OCI-LY7 (cell line): Measurements from ENCODE around the gene MAGI1. TPM values are rescaled to one million over a fixed set of nuclear protein-coding genes. Genes with fewer than 3 reads are reported as not detected.
"Not testable (repeated sequence)": the region's sequence is repeated elsewhere in the genome, so short reads cannot be mapped to it uniquely, and the experiment has no call there.

Experiments used
- BruUV-seq: library from RNA; stranded (reverse); fragments of 400-500 nt; replicated peaks from 2 replicates; lab custom pipeline; 2021; lab: Mats Ljungman, UMichigan
- CTCF ChIA-PET: fragments of 300-600 bp; sonication (Branson Sonifier 250); formaldehyde crosslinking; loops from one replicate; lab custom pipeline; 2022; ENCODE audit warnings: antibody characterized with exemption; ENCODE audit not compliant: unreplicated experiment; lab: Charles Lee
- POLR2A ChIA-PET: fragments of 300-600 bp; sonication (Branson Sonifier 250); formaldehyde crosslinking; loops from one replicate; lab custom pipeline; 2022; ENCODE audit warnings: antibody characterized with exemption; lab: Charles Lee
- DNase-seq: peaks from one replicate; pipeline ENCODE4 v3.0.0-alpha.2; 2015; ENCODE audit warnings: low spot score
- H2AFZ ChIP-seq: fragments of 200-600 bp; sonication (generic), shearing (Covaris generic); 2 replicates; pipeline ENCODE4 v1.6.1; 2014; ENCODE audit warnings: mild to moderate bottlenecking, antibody characterized with exemption, low read length, moderate library complexity
- H3K27ac ChIP-seq: fragments of 200-600 bp; sonication (generic); 2 replicates; pipeline ENCODE4 v1.5.1; 2014; ENCODE audit warnings: mixed run types, low read depth, mild to moderate bottlenecking, moderate library complexity, low read length, inconsistent platforms; ENCODE audit not compliant: poor library complexity, severe bottlenecking
- H3K36me3 ChIP-seq: fragments of 200-600 bp; sonication (generic); 2 replicates; pipeline ENCODE4 v1.6.1; 2014; ENCODE audit warnings: mild to moderate bottlenecking, antibody characterized with exemption, low read length, moderate library complexity, mixed read lengths; ENCODE audit not compliant: insufficient read depth
- H3K4me1 ChIP-seq: fragments of 200-600 bp; sonication (generic); 2 replicates; pipeline ENCODE4 v1.5.1; 2014; ENCODE audit warnings: mild to moderate bottlenecking, low read length; ENCODE audit not compliant: insufficient read depth, poor library complexity, severe bottlenecking
- H3K4me2 ChIP-seq: fragments of 200-600 bp; sonication (generic); 2 replicates; pipeline ENCODE4 v1.6.1; 2014; ENCODE audit warnings: mild to moderate bottlenecking, low read length
- H3K4me3 ChIP-seq: fragments of 200-600 bp; sonication (generic); 2 replicates; pipeline ENCODE4 v1.5.1; 2014; ENCODE audit warnings: mild to moderate bottlenecking, low read depth, low read length; ENCODE audit not compliant: poor library complexity, severe bottlenecking
- H3K79me2 ChIP-seq: fragments of 200-600 bp; sonication (generic); 2 replicates; pipeline ENCODE4 v1.6.1; 2016; ENCODE audit warnings: low read depth, mild to moderate bottlenecking, low read length, moderate library complexity, mixed read lengths; ENCODE audit not compliant: insufficient read depth
- H3K9me2 ChIP-seq: fragments of 200-600 bp; sonication (generic); 2 replicates; pipeline ENCODE4 v1.6.1; 2016; ENCODE audit warnings: mild to moderate bottlenecking, low read length, mixed read lengths; ENCODE audit not compliant: insufficient read depth
- H3K9me3 ChIP-seq: fragments of 200-600 bp; sonication (generic); 2 replicates; pipeline ENCODE4 v1.6.1; 2014; ENCODE audit warnings: mild to moderate bottlenecking, mixed run types, low read length, mixed read lengths
- H4K20me1 ChIP-seq: fragments of 200-600 bp; sonication (generic); 2 replicates; pipeline ENCODE4 v1.6.1; 2014; ENCODE audit warnings: mild to moderate bottlenecking, antibody characterized with exemption, low read length, moderate library complexity, mixed read lengths; ENCODE audit not compliant: insufficient read depth
- EZH2phosphoT487 ChIP-seq: fragments of 200-600 bp; sonication (generic); IDR thresholded peaks from 2 replicates; pipeline ENCODE4 v1.6.1; 2018; ENCODE audit warnings: low read depth, borderline replicate concordance, mild to moderate bottlenecking, mixed run types, antibody characterized with exemption, low read length, moderate library complexity, mixed read lengths
- intact Hi-C: fragments of 100-400 bp; cut with micrococcal nuclease; formaldehyde crosslinking; loops from one replicate; pipeline ENCODE4 v1.10.0; 2022; ENCODE audit not compliant: unreplicated experiment
- total RNA-seq, 2 experiments: library from RNA; depleted of rRNA in 1 of 2; stranded (reverse); fragments of >200 nt in 1 of 2; shearing (Covaris generic) in 1 of 2; gene quantifications; 2 replicates each; pipeline ENCODE4 v1.2.3, GENCODE V29; 2014 to 2022
- TF ChIP-seq, protein P1 (sequence below): fragments of 200-600 bp; sonication (generic); conservative IDR thresholded peaks from 2 replicates; pipeline ENCODE4 v1.5.1; 2014; ENCODE audit warnings: mild to moderate bottlenecking, antibody characterized with exemption, low read length, moderate library complexity, mixed read lengths

Gene MAGI1
- total RNA-seq, 2 experiments from 2014 or later, result 0.63 to 2.5 TPM

DNA sequence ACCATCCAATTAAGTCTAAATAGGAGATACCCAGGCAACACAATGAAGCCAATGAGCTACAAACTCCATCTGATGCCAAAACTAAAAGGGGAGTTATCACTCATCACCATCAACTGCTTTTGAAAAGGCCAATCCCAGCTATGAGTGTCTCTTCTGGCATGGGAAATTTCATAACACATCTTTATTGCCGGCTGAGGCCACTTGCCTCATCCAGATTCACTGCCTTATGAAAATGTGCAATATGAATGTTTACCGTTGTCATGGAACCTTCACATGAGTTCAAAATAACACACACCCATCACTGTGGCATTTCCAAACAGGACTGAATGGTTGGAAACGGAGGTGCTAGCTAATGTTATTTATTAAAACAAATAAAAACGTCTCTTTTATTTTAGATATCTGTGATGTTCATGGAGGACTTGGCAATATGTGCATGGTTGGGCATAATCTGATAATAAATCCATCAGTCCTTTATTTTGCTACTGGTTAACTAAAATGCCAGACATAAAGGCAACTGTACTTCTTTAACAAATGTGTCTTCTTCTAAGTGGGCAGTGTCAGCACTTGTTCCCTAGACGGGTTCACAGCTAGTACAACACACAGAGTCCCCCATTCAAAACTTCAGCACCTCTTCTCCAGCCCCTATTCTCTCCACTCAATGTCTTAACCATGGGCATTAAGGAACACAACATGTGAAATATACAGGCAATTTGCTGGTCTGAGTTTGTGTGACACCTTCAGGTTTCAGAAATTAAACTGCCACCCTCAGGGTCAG, 143.9 kb downstream of the MAGI1 start:
- Histone ChIP-seq H3K27ac (no peak overlapping the region), H3K4me3 (no peak overlapping the region), H3K36me3 (no peaks in the 10 kb centered on the region), H4K20me1 (no peaks in the 10 kb centered on the region), H3K9me2 (no peaks in the 10 kb centered on the region), H3K4me2 (no peak overlapping the region), H3K4me1 (no peaks in the 10 kb centered on the region), H3K79me2 (no peaks in the 10 kb centered on the region), H3K9me3 (no peaks in the 10 kb centered on the region), H2AFZ (no peak overlapping the region)
- CTCF ChIA-PET, result no interaction called here
- POLR2A ChIA-PET, result interaction anchor here (0.6 kb wide), 1 partner anchor 310 kb away, joined by 4 read pairs; no protein-coding TSS in a partner anchor
- intact Hi-C loops, result no loop called here
- DNase-seq, result no peak
- no TSS peak for BruUV-seq
- TF ChIP-seq EZH2phosphoT487, result no peak
- TF ChIP-seq, protein P1, sequence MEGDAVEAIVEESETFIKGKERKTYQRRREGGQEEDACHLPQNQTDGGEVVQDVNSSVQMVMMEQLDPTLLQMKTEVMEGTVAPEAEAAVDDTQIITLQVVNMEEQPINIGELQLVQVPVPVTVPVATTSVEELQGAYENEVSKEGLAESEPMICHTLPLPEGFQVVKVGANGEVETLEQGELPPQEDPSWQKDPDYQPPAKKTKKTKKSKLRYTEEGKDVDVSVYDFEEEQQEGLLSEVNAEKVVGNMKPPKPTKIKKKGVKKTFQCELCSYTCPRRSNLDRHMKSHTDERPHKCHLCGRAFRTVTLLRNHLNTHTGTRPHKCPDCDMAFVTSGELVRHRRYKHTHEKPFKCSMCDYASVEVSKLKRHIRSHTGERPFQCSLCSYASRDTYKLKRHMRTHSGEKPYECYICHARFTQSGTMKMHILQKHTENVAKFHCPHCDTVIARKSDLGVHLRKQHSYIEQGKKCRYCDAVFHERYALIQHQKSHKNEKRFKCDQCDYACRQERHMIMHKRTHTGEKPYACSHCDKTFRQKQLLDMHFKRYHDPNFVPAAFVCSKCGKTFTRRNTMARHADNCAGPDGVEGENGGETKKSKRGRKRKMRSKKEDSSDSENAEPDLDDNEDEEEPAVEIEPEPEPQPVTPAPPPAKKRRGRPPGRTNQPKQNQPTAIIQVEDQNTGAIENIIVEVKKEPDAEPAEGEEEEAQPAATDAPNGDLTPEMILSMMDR, result no peak

GRCh38 chr3:65894126-65894525, 144.6 kb downstream of the MAGI1 start:
- no peak overlapping the region for H3K4me2 ChIP-seq
- H3K79me2 ChIP-seq, result no peaks in the 10 kb centered on the region
- no peaks in the 10 kb centered on the region for H3K4me1 ChIP-seq
- intact Hi-C loops, result no loop called here
- H3K9me3 ChIP-seq, result no peaks in the 10 kb centered on the region
- ChIA-PET POLR2A (interaction anchor here (0.6 kb wide), 1 partner anchor 311 kb away, joined by 4 read pairs; no protein-coding TSS in a partner anchor), CTCF (no interaction called here)
- no peak for DNase-seq
- no peak overlapping the region for H3K27ac ChIP-seq
- no peaks in the 10 kb centered on the region for H3K9me2 ChIP-seq
- H3K4me3 ChIP-seq, result no peak overlapping the region
- H3K36me3 ChIP-seq, result no peaks in the 10 kb centered on the region
- H4K20me1 ChIP-seq, result no peaks in the 10 kb centered on the region
- no peak overlapping the region for H2AFZ ChIP-seq
- BruUV-seq, result no TSS peak
- no peak for TF ChIP-seq EZH2phosphoT487
- TF ChIP-seq, protein P1, result no peak

DNA sequence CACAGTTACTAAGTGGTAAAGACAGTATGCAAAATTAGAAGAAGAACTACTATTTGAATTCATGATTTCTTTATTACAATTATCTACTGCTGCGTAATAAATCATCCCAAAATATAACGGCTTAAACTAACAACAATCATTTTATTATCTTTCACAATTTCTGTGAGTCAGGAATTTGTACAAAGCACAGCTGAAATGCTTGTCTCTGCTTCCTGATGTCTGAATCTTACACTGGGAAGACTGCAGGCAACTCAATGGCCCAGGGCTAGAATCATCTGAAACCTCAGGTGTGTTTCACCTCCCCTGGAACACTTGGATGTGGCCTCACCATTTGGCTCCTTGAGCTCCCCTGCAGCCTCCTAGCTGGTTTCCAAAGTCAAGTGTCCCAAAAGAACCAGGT, 145.1 kb downstream of the MAGI1 start:
- no TSS peak for BruUV-seq
- no peak overlapping the region for H3K27ac ChIP-seq
- no peaks in the 10 kb centered on the region for H3K79me2 ChIP-seq
- no peaks in the 10 kb centered on the region for H3K9me2 ChIP-seq
- intact Hi-C loops, result no loop called here
- H2AFZ ChIP-seq, result no peak overlapping the region
- H3K4me3 ChIP-seq, result no peak overlapping the region
- POLR2A ChIA-PET, result no interaction called here
- H3K9me3 ChIP-seq, result no peaks in the 10 kb centered on the region
- H4K20me1 ChIP-seq, result no peaks in the 10 kb centered on the region
- no peak for DNase-seq
- no peaks in the 10 kb centered on the region for H3K36me3 ChIP-seq
- TF ChIP-seq EZH2phosphoT487, result no peak
- TF ChIP-seq, protein P1, result no peak
- no peaks in the 10 kb centered on the region for H3K4me1 ChIP-seq
- no peak overlapping the region for H3K4me2 ChIP-seq
- CTCF ChIA-PET, result no interaction called here

DNA sequence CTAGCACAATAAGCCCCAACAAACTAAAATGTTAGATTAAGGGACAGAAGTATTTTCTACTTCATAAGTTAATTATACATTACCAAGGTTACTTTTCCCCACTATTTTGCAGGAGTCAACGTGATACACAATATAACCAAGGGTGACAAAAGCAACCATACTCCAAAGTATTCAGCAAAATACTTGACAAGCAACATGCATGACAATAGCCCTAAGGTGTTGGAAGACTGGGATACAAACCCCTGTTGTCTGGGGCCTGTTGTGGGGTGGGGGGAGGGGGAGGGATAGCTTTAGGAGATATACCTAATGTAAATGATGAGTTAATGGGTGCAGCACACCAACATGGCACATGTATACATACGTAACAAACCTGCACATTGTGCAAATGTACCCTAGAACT, 147.2 kb downstream of the MAGI1 start:
- H2AFZ ChIP-seq, result not testable (repeated sequence)

More for the DNA sequence above, 147.2 kb downstream of the MAGI1 start:
- intact Hi-C loops, H3K4me2 ChIP-seq, BruUV-seq, POLR2A ChIA-PET, H3K4me1 ChIP-seq, CTCF ChIA-PET, H4K20me1 ChIP-seq, H3K36me3 ChIP-seq, H3K9me3 ChIP-seq, H3K27ac ChIP-seq, H3K79me2 ChIP-seq, DNase-seq, H3K4me3 ChIP-seq, H3K9me2 ChIP-seq: not testable (repeated sequence)
